Measurements from ENCODE around the gene SLITRK2.

SLITRK2 gene

DNA sequence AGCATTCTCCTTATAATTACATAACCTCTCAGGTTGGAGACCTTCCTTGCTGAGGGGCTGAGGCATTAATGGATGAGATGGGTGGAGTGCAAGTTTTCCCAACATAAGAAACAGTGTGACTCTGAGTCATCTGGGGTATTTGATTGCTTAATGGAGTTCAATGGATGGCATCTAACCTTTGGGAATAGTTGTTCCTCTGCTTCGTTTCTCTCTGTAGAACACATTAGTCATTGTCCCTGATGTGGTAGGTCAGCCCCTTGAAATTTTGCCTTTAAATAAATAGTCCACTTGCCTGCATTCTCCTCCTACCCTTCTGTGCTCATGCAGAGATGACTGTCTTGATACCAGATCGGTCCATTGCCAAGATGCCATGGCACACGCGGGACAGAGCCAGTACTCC lies 38.6 kb downstream of the SLITRK2 start:
- DNase-seq, result no peak

DNA sequence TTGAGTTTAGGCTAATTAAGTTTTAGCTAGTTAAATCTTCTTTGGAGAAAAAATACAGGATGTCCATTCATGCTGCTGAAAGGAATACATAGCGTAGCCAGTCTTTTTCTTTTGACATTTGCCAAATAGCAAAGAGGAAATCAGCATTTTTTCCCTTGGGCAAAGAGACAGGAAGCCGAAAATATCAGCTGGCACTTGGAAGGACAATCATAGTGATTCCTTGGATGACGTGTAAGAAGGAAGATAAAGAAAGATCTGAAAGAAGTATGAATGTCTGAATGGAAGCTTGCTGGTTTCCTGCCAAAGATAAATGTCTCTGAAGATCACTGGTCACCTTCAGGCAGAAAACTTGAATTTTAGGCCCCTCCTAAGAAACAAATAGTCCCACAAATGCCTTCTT lies 44.2 kb downstream of the SLITRK2 start:
- no peak for DNase-seq

DNA sequence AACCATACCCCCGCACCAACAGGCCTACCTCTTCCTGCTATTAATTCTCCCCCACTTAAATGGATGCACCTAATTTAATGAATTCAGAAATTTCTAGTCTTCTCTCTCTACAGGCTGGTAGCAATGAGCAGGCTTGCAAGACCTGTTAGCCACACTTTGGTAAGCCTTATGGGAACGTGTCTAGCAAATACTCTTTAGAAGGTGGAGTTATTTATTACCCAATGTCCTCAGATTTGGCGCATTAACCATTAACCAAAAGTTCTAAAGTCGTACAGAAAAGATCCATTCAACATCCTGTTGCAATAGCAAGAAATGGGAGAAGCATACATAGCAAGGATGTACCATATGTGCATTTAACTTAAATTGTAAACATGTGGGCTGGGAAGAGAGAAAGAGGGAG lies 47.5 kb downstream of the SLITRK2 start:
- DNase-seq, result no peak

Measured in OCI-M1 (cell line).